OCI-LY7 (cell line): ENCODE results near the gene TMEM182. TPM values are rescaled to one million over a fixed set of nuclear protein-coding genes. Genes with fewer than 3 reads are reported as not detected.

Experiments used
- BruUV-seq: library from RNA; stranded (reverse); fragments of 400-500 nt; replicated peaks from 2 replicates; lab custom pipeline; 2021; lab: Mats Ljungman, UMichigan
- CTCF ChIA-PET: fragments of 300-600 bp; sonication (Branson Sonifier 250); formaldehyde crosslinking; loops from one replicate; lab custom pipeline; 2022; ENCODE audit warnings: antibody characterized with exemption; ENCODE audit not compliant: unreplicated experiment; lab: Charles Lee
- POLR2A ChIA-PET: fragments of 300-600 bp; sonication (Branson Sonifier 250); formaldehyde crosslinking; loops from one replicate; lab custom pipeline; 2022; ENCODE audit warnings: antibody characterized with exemption; lab: Charles Lee
- DNase-seq: peaks from one replicate; pipeline ENCODE4 v3.0.0-alpha.2; 2015; ENCODE audit warnings: low spot score
- H2AFZ ChIP-seq: fragments of 200-600 bp; sonication (generic), shearing (Covaris generic); 2 replicates; pipeline ENCODE4 v1.6.1; 2014; ENCODE audit warnings: mild to moderate bottlenecking, antibody characterized with exemption, low read length, moderate library complexity
- H3K27ac ChIP-seq: fragments of 200-600 bp; sonication (generic); 2 replicates; pipeline ENCODE4 v1.5.1; 2014; ENCODE audit warnings: mixed run types, low read depth, mild to moderate bottlenecking, moderate library complexity, low read length, inconsistent platforms; ENCODE audit not compliant: poor library complexity, severe bottlenecking
- H3K36me3 ChIP-seq: fragments of 200-600 bp; sonication (generic); 2 replicates; pipeline ENCODE4 v1.6.1; 2014; ENCODE audit warnings: mild to moderate bottlenecking, antibody characterized with exemption, low read length, moderate library complexity, mixed read lengths; ENCODE audit not compliant: insufficient read depth
- H3K4me1 ChIP-seq: fragments of 200-600 bp; sonication (generic); 2 replicates; pipeline ENCODE4 v1.5.1; 2014; ENCODE audit warnings: mild to moderate bottlenecking, low read length; ENCODE audit not compliant: insufficient read depth, poor library complexity, severe bottlenecking
- H3K4me2 ChIP-seq: fragments of 200-600 bp; sonication (generic); 2 replicates; pipeline ENCODE4 v1.6.1; 2014; ENCODE audit warnings: mild to moderate bottlenecking, low read length
- H3K4me3 ChIP-seq: fragments of 200-600 bp; sonication (generic); 2 replicates; pipeline ENCODE4 v1.5.1; 2014; ENCODE audit warnings: mild to moderate bottlenecking, low read depth, low read length; ENCODE audit not compliant: poor library complexity, severe bottlenecking
- H3K79me2 ChIP-seq: fragments of 200-600 bp; sonication (generic); 2 replicates; pipeline ENCODE4 v1.6.1; 2016; ENCODE audit warnings: low read depth, mild to moderate bottlenecking, low read length, moderate library complexity, mixed read lengths; ENCODE audit not compliant: insufficient read depth
- H3K9me2 ChIP-seq: fragments of 200-600 bp; sonication (generic); 2 replicates; pipeline ENCODE4 v1.6.1; 2016; ENCODE audit warnings: mild to moderate bottlenecking, low read length, mixed read lengths; ENCODE audit not compliant: insufficient read depth
- H3K9me3 ChIP-seq: fragments of 200-600 bp; sonication (generic); 2 replicates; pipeline ENCODE4 v1.6.1; 2014; ENCODE audit warnings: mild to moderate bottlenecking, mixed run types, low read length, mixed read lengths
- H4K20me1 ChIP-seq: fragments of 200-600 bp; sonication (generic); 2 replicates; pipeline ENCODE4 v1.6.1; 2014; ENCODE audit warnings: mild to moderate bottlenecking, antibody characterized with exemption, low read length, moderate library complexity, mixed read lengths; ENCODE audit not compliant: insufficient read depth
- EZH2phosphoT487 ChIP-seq: fragments of 200-600 bp; sonication (generic); IDR thresholded peaks from 2 replicates; pipeline ENCODE4 v1.6.1; 2018; ENCODE audit warnings: low read depth, borderline replicate concordance, mild to moderate bottlenecking, mixed run types, antibody characterized with exemption, low read length, moderate library complexity, mixed read lengths
- intact Hi-C: fragments of 100-400 bp; cut with micrococcal nuclease; formaldehyde crosslinking; loops from one replicate; pipeline ENCODE4 v1.10.0; 2022; ENCODE audit not compliant: unreplicated experiment
- total RNA-seq, 2 experiments: library from RNA; depleted of rRNA in 1 of 2; stranded (reverse); fragments of >200 nt in 1 of 2; shearing (Covaris generic) in 1 of 2; gene quantifications; 2 replicates each; pipeline ENCODE4 v1.2.3, GENCODE V29; 2014 to 2022
- TF ChIP-seq, protein P1 (sequence below): fragments of 200-600 bp; sonication (generic); conservative IDR thresholded peaks from 2 replicates; pipeline ENCODE4 v1.5.1; 2014; ENCODE audit warnings: mild to moderate bottlenecking, antibody characterized with exemption, low read length, moderate library complexity, mixed read lengths

TMEM182 gene
- total RNA-seq, 2 experiments from 2014 or later, result 2.1 to 3.2 TPM

DNA sequence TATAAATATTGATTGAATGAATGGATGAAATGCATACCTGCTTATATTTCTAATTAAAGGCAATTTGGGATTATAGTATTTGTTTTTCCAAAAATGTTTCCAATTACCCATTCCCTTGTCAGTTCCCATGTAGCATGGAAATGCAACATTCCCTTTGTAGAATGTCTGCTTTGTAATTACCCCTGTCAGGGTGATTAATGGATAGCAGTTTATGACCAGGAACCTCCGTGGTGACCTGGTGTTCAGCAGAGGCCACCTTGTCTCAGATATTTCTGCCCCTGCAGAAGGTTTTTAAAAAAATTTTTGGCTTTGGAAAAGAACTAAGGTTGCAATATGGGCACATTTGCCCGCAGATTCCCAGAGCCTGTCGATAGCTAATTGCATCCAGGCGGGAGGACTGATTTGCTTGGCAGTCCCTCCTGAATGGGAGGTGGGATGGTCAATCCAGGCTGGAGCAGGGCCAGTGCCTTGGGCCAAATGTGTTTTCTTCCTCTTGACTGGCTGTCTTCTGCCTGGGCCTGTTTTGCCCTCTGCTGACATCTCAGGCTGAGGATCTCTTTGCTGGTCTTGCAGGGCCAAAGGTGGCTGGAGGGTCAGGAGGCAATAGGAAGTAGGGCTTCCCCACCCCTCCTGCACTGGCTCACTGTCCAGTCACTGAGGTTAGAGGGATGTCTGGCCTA, 82.1 kb downstream of the TMEM182 start:
- TF ChIP-seq, protein P1, sequence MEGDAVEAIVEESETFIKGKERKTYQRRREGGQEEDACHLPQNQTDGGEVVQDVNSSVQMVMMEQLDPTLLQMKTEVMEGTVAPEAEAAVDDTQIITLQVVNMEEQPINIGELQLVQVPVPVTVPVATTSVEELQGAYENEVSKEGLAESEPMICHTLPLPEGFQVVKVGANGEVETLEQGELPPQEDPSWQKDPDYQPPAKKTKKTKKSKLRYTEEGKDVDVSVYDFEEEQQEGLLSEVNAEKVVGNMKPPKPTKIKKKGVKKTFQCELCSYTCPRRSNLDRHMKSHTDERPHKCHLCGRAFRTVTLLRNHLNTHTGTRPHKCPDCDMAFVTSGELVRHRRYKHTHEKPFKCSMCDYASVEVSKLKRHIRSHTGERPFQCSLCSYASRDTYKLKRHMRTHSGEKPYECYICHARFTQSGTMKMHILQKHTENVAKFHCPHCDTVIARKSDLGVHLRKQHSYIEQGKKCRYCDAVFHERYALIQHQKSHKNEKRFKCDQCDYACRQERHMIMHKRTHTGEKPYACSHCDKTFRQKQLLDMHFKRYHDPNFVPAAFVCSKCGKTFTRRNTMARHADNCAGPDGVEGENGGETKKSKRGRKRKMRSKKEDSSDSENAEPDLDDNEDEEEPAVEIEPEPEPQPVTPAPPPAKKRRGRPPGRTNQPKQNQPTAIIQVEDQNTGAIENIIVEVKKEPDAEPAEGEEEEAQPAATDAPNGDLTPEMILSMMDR, result no peak
- no peak for TF ChIP-seq EZH2phosphoT487

DNA sequence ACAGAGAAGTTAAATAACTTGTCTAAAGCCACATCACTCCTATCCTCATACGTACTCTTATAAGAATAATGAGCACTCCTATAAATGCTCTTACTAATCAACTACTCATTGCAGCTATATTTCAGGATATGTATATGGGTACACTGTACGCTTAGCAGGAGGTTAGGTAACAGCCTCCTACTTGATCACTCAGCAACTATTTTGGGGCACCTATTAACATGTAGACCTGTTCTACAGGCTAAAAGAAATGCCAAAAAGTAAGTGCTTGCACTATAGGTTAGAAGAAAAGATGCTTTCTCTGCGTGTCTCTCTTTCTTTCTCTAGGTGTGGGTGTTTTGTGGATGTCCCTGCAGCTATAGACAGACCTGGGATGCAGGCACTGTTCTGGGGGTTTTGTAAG, 83.1 kb downstream of the TMEM182 start:
- ChIA-PET POLR2A (no interaction called here), CTCF (no interaction called here)
- Histone ChIP-seq H3K4me2 (no peak overlapping the region), H3K27ac (no peak overlapping the region), H2AFZ (no peak overlapping the region), H3K9me3 (no peaks in the 10 kb centered on the region), H3K4me3 (no peak overlapping the region), H3K79me2 (no peaks in the 10 kb centered on the region), H3K4me1 (no peaks in the 10 kb centered on the region), H3K36me3 (no peaks in the 10 kb centered on the region), H4K20me1 (no peaks in the 10 kb centered on the region), H3K9me2 (no peaks in the 10 kb centered on the region)
- DNase-seq, result no peak
- intact Hi-C loops, result no loop called here
- TF ChIP-seq, protein P1, result no peak
- no peak for TF ChIP-seq EZH2phosphoT487
- BruUV-seq, result no TSS peak

More for the DNA sequence above, 82.1 kb downstream of the TMEM182 start:
- Histone ChIP-seq H3K4me2 (no peak overlapping the region), H3K4me3 (no peak overlapping the region), H3K79me2 (no peaks in the 10 kb centered on the region), H3K9me3 (no peaks in the 10 kb centered on the region), H2AFZ (no peak overlapping the region), H3K36me3 (no peaks in the 10 kb centered on the region), H4K20me1 (no peaks in the 10 kb centered on the region), H3K27ac (no peak overlapping the region), H3K4me1 (no peaks in the 10 kb centered on the region), H3K9me2 (no peaks in the 10 kb centered on the region)
- no peak for DNase-seq
- CTCF ChIA-PET, result no interaction called here
- POLR2A ChIA-PET, result no interaction called here
- no TSS peak for BruUV-seq
- intact Hi-C loops, result no loop called here

DNA sequence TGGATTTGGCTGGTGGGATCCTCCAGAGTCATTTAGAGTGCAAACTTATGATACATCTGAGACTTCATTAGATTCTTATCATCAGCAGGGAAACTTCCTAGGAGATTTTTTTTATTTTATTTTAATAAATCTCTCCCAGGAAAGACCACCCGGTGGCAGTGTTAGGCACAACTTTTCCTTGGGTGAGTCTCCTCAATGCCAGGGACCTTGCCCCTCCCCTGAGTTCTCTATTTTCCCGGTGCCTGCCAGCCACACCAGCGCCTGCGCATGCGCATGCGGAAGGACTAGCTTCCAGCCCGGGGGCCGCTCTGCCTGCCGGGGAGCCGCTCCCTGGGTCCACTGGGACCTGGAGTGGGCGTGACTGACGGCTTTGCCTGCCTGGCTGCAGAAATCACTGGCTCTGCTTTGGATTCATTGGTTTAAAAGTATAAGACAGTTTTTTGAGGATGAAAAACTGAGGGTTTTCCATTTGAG, 86.6 kb downstream of the TMEM182 start:
- no peak overlapping the region for H3K4me2 ChIP-seq
- H3K4me3 ChIP-seq, result no peak overlapping the region
- intact Hi-C loops, result no loop called here
- no peak for DNase-seq
- ChIA-PET POLR2A (no interaction called here), CTCF (no interaction called here)
- no peak overlapping the region for H2AFZ ChIP-seq
- no peaks in the 10 kb centered on the region for H3K79me2 ChIP-seq
- no peak overlapping the region for H3K27ac ChIP-seq
- H3K4me1 ChIP-seq, result no peaks in the 10 kb centered on the region
- H4K20me1 ChIP-seq, result no peaks in the 10 kb centered on the region
- no TSS peak for BruUV-seq
- H3K36me3 ChIP-seq, result no peaks in the 10 kb centered on the region
- H3K9me2 ChIP-seq, result no peaks in the 10 kb centered on the region
- TF ChIP-seq EZH2phosphoT487, result no peak
- TF ChIP-seq, protein P1, result 0 out of 2 replicates have a peak, but pooled peaks have one; percentile 10
- H3K9me3 ChIP-seq, result no peaks in the 10 kb centered on the region
